GM12873 (cell line): Measurements from ENCODE around the gene KIAA0753.
A peak's percentile ranks its signal among the peaks of the same experiment; 100 is the strongest.

Experiments used
- TF ChIP-seq, protein P1 (sequence below): IDR thresholded peaks from 2 replicates; pipeline ENCODE4 v1.5.1; 2012; ENCODE audit warnings: low read depth, mild to moderate bottlenecking, moderate library complexity, low read length, control low read depth; ENCODE audit not compliant: insufficient read depth; ENCODE audit errors: missing control alignments

Gene KIAA0753

GRCh38 chr17:6648181-6648580, 7.7 kb upstream of the KIAA0753 start:
- TF ChIP-seq, protein P1, sequence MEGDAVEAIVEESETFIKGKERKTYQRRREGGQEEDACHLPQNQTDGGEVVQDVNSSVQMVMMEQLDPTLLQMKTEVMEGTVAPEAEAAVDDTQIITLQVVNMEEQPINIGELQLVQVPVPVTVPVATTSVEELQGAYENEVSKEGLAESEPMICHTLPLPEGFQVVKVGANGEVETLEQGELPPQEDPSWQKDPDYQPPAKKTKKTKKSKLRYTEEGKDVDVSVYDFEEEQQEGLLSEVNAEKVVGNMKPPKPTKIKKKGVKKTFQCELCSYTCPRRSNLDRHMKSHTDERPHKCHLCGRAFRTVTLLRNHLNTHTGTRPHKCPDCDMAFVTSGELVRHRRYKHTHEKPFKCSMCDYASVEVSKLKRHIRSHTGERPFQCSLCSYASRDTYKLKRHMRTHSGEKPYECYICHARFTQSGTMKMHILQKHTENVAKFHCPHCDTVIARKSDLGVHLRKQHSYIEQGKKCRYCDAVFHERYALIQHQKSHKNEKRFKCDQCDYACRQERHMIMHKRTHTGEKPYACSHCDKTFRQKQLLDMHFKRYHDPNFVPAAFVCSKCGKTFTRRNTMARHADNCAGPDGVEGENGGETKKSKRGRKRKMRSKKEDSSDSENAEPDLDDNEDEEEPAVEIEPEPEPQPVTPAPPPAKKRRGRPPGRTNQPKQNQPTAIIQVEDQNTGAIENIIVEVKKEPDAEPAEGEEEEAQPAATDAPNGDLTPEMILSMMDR = peak; percentile 57

DNA sequence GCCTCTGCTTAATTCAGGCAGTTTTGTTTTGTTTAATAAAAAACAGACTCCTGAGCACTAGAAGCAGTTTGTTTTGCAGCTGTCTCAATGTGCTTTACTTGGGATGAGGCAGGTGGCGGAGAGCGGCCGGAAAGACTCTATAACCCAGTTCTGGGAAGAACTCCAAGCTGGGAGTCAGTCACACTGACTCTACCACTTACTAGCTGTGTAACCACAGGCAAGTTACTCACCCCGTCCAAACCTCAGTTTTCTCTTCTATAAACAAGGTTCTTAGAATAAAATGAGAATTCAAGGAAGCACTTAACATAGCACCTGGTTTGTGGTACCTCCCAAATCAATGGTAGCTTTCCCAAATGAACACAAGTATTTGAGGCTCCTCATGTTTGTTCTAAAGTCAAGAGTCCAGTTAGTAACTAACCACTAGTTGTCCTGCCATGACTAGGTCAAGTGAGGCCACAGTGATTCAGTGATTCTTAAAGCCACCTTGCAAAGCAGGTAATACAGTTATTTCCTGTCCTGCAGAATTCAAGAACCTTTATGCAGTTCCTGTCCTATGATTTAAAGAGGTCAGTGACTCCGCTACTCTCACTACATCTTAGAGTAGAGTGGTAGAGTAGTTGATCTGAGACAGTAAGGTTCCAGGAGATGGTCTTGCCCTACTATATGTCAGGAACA, 3.1 kb upstream of the KIAA0753 start:
- TF ChIP-seq, protein P1 = no peak

DNA sequence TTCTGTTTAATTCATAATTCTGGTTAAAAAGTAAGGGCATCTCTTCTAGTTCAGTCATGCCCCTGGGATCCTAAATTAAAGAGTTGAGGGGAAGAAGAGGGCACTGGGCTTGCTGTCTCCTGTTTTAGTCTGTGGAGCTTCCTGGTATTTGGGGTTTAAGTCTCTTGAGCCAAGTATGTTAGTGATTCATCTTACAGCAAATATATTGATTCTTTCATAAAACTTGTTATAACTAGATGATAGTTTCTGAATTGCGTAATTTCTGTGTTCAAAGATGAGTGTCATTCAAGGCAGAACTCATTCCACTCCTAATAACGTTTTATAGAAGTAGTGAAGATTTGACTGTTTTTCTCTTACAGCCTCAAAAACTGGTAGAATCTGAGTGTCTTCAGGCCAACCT, 2.1 kb upstream of the KIAA0753 start:
- TF ChIP-seq, protein P1 = no peak

DNA sequence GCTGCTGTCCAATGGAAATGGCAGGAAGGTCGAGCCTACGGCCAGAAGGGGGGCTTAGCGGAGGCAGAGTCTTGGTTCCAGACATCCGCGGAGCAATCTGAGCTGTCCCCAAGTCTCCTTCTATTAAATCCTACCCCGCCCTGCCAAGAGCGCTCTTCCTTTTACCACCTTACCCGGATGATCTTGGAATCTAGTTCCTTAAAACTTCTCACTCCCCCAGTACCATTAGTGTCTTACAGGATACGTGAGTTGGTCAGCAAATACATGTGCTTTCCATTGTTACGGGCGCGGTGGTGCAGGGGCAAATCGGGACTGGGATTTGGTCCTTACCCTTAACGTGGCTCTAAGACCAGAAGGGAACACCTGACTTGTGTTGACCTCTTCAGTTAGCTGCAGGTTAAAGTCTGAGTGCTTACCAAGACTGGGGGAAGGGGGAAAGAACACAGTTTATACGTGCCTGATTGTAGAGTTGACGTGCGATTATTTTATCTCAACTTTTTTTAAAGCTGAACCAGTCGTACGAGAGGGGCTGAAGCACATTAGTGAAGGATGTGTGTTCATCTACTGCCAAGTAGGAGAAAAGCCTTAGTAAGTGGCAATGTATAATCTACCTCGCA, 844 bp upstream of the KIAA0753 start:
- TF ChIP-seq, protein P1 = no peak

- TF ChIP-seq, protein P1 = no peak
Measured at GRCh38 chr17:6639586-6640535, 650 bp downstream of the KIAA0753 start.

DNA sequence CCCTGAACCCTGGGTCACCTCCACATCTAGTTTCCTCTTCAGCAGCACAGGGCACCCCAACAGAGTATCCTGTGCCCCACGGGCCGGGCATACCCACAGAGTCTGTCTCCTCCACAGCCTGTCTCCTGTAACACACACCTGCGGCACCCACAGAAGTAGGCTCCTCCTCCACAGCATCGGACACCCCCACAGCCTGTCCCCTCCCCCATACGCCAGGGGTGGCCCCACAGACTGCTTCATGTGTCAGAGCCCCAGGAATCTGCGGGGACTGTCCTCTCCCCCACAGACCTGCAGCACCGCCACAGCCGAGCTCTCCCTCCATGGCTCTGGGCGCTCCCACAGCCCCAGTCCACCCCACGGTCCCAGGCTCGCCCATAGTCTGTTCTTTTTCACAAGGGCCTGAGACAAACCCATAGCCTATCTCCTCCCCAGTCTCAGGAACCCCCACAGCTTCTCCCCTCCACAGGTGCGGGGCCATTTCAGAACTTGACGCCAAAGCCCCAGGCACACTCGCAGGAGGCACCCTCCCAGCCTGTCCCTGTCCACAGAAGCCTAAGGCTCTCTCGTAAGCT, 1.4 kb downstream of the KIAA0753 start:
- TF ChIP-seq, protein P1 = no peak
